H7 (cell line): ENCODE measurements around the gene HTR6. TPM values are rescaled to one million over a fixed set of nuclear protein-coding genes. Genes with fewer than 3 reads are reported as not detected.
"Not testable (repeated sequence)": the region's sequence is repeated elsewhere in the genome, so short reads cannot be mapped to it uniquely, and the experiment has no call there.

Experiments used
- DNase-seq: peaks from one replicate; pipeline ENCODE4 v3.0.0; 2012
- H3K27me3 ChIP-seq: 2 replicates; pipeline ENCODE4 v1.6.0; 2011; ENCODE audit warnings: mild to moderate bottlenecking, low read length; ENCODE audit not compliant: control insufficient read depth, insufficient read depth
- H3K36me3 ChIP-seq: replicated peaks from 2 replicates; pipeline ENCODE4 v1.5.1; 2011; ENCODE audit warnings: low read length; ENCODE audit not compliant: control insufficient read depth, insufficient read depth
- H3K4me3 ChIP-seq: 2 replicates; pipeline ENCODE4 v1.5.1; 2011; ENCODE audit warnings: low read depth, mild to moderate bottlenecking, control low read depth, low read length, moderate library complexity; ENCODE audit not compliant: insufficient read depth
- total RNA-seq: library from RNA; depleted of rRNA; stranded (reverse); fragments of >200 nt; shearing (Covaris generic); gene quantifications from 2 replicates; pipeline ENCODE4 v1.2.3, GENCODE V29; 2014

HTR6 gene
- total RNA-seq, 1 experiment from 2014 or later, result 0.45 TPM

- no peak overlapping the region for H3K4me3 ChIP-seq
- no peaks in the 10 kb centered on the region for H3K27me3 ChIP-seq
- no peak for DNase-seq
- H3K36me3 ChIP-seq, result peaks cover 11% of the 10 kb centered on the region
Measured at GRCh38 chr1:19630720-19631395, 33.8 kb upstream of the HTR6 start.

- Histone ChIP-seq H3K4me3 (no peak overlapping the region), H3K27me3 (no peaks in the 10 kb centered on the region), H3K36me3 (peaks cover 5% of the 10 kb centered on the region)
- DNase-seq, result no peak
Measured at GRCh38 chr1:19632211-19632610, 32.5 kb upstream of the HTR6 start.

GRCh38 chr1:19633106-19633505 lies 31.6 kb upstream of the HTR6 start:
- Histone ChIP-seq H3K36me3 (no peaks in the 10 kb centered on the region), H3K27me3 (no peaks in the 10 kb centered on the region), H3K4me3 (no peak overlapping the region)
- no peak for DNase-seq

- not testable (repeated sequence) for H3K27me3 ChIP-seq, H3K4me3 ChIP-seq, H3K36me3 ChIP-seq, DNase-seq
Measured at GRCh38 chr1:19635064-19635463, 29.6 kb upstream of the HTR6 start.

GRCh38 chr1:19635646-19636045 lies 29.0 kb upstream of the HTR6 start:
- DNase-seq, result no peak
- no peak overlapping the region for H3K4me3 ChIP-seq
- no peaks in the 10 kb centered on the region for H3K27me3 ChIP-seq
- no peaks in the 10 kb centered on the region for H3K36me3 ChIP-seq

- H3K27me3 ChIP-seq, result no peaks in the 10 kb centered on the region
- no peak for DNase-seq
- H3K4me3 ChIP-seq, result no peak overlapping the region
- H3K36me3 ChIP-seq, result no peaks in the 10 kb centered on the region
Measured at GRCh38 chr1:19636065-19636464, 28.6 kb upstream of the HTR6 start.

GRCh38 chr1:19636749-19637148 lies 27.9 kb upstream of the HTR6 start:
- not testable (repeated sequence) for H3K36me3 ChIP-seq, DNase-seq, H3K4me3 ChIP-seq, H3K27me3 ChIP-seq

- no peak for DNase-seq
- no peaks in the 10 kb centered on the region for H3K36me3 ChIP-seq
- H3K27me3 ChIP-seq, result peaks cover 1% of the 10 kb centered on the region
- no peak overlapping the region for H3K4me3 ChIP-seq
Measured at GRCh38 chr1:19637606-19638005, 27.1 kb upstream of the HTR6 start.

GRCh38 chr1:19639228-19639627 lies 25.4 kb upstream of the HTR6 start:
- H3K36me3 ChIP-seq, H3K4me3 ChIP-seq: not testable (repeated sequence)
- peak; percentile 62 for DNase-seq
- peaks cover 14% of the 10 kb centered on the region for H3K27me3 ChIP-seq

- Histone ChIP-seq H3K27me3 (peaks cover 20% of the 10 kb centered on the region), H3K36me3 (no peaks in the 10 kb centered on the region), H3K4me3 (no peak overlapping the region)
- DNase-seq, result no peak
Measured at GRCh38 chr1:19639999-19640362, 24.7 kb upstream of the HTR6 start.

GRCh38 chr1:19640363-19641316 lies 24.0 kb upstream of the HTR6 start:
- H3K4me3 ChIP-seq, result no peak overlapping the region
- peak; percentile 92 for DNase-seq
- no peaks in the 10 kb centered on the region for H3K36me3 ChIP-seq
- peaks cover 27% of the 10 kb centered on the region for H3K27me3 ChIP-seq

GRCh38 chr1:19643121-19643520 lies 21.6 kb upstream of the HTR6 start:
- DNase-seq, result peak; percentile 56
- Histone ChIP-seq H3K27me3 (peaks cover 34% of the 10 kb centered on the region), H3K4me3 (no peak overlapping the region)

GRCh38 chr1:19643602-19644394 lies 20.9 kb upstream of the HTR6 start, which contains the start of gene NBL1:
Gene NBL1 (plus strand): TSS chr1:19644311. CDS start chr1:19655031, 10,720 bp downstream.
- no peaks in the 10 kb centered on the region for H3K36me3 ChIP-seq
- peak; percentile 92 for DNase-seq
- H3K4me3 ChIP-seq, result peak within 1 kb of the TSS; percentile 71
- peaks cover 34% of the 10 kb centered on the region for H3K27me3 ChIP-seq

More at GRCh38 chr1:19643121-19643520, 21.6 kb upstream of the HTR6 start:
- H3K36me3 ChIP-seq, result no peaks in the 10 kb centered on the region

GRCh38 chr1:19644395-19644680 lies 20.3 kb upstream of the HTR6 start:
- DNase-seq, result peak; percentile 88
- Histone ChIP-seq H3K27me3 (peaks cover 34% of the 10 kb centered on the region), H3K4me3 (peak overlapping the region; percentile 71), H3K36me3 (no peaks in the 10 kb centered on the region)
